Stomach smooth muscle (tissue), 2 donors: ENCODE data around the gene UBTFL1.

ENCODE experiments used
- H3K27ac ChIP-seq: one replicate; pipeline ENCODE4 v1.7.0; 2013; ENCODE audit warnings: mild to moderate bottlenecking, low read length, inconsistent platforms
- H3K27me3 ChIP-seq, 2 donors: one replicate each; pipeline ENCODE4 v1.7.0; 2013; ENCODE audit warnings: low read length in 2 of 2; ENCODE audit not compliant: insufficient read depth in 2 of 2, control insufficient read depth in 1 of 2
- H3K36me3 ChIP-seq, 2 donors: one replicate each; pipeline ENCODE4 v1.7.0; 2013; ENCODE audit warnings: low read length in 2 of 2; ENCODE audit not compliant: control insufficient read depth in 2 of 2, insufficient read depth in 2 of 2
- H3K4me1 ChIP-seq: one replicate; pipeline ENCODE4 v1.7.0; 2013; ENCODE audit warnings: low read length; ENCODE audit not compliant: control insufficient read depth, insufficient read depth
- H3K4me3 ChIP-seq, 2 donors: one replicate each; pipeline ENCODE4 v1.7.0; 2013; ENCODE audit warnings: low read length in 2 of 2
- H3K9ac ChIP-seq, 2 donors: one replicate each; pipeline ENCODE4 v1.7.0; 2013; ENCODE audit warnings: low read length in 2 of 2, mild to moderate bottlenecking in 1 of 2
- H3K9me3 ChIP-seq, 2 donors: one replicate each; pipeline ENCODE4 v1.7.0; 2013; ENCODE audit warnings: low read length in 2 of 2; ENCODE audit not compliant: control insufficient read depth in 2 of 2
- donor health status: healthy.
- donor health status: Pancreatic carcinoma.

UBTFL1 gene

DNA sequence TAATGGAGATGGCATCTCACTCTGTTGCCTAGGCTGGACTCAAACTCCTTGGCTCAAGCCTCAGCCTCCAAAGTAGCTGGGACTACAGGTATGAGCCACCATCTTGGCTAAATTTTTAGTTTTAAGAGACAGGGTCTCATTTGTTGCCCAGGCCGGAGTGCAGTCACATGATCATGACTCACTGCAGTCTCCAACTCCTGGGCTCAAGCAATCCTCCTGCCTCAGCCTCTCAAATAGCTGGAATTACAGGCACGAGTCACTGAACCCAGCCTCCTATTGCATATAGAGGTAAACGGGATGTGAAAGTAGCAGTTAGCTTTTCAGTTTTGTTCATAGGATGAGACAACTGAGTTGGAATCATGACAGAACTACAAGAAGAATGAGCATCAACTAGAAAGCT lies 39.2 kb downstream of the UBTFL1 start:
- Histone ChIP-seq H3K9ac (no peak overlapping the region), H3K27me3 (no peaks in the 10 kb centered on the region), H3K27ac (no peak overlapping the region)

DNA sequence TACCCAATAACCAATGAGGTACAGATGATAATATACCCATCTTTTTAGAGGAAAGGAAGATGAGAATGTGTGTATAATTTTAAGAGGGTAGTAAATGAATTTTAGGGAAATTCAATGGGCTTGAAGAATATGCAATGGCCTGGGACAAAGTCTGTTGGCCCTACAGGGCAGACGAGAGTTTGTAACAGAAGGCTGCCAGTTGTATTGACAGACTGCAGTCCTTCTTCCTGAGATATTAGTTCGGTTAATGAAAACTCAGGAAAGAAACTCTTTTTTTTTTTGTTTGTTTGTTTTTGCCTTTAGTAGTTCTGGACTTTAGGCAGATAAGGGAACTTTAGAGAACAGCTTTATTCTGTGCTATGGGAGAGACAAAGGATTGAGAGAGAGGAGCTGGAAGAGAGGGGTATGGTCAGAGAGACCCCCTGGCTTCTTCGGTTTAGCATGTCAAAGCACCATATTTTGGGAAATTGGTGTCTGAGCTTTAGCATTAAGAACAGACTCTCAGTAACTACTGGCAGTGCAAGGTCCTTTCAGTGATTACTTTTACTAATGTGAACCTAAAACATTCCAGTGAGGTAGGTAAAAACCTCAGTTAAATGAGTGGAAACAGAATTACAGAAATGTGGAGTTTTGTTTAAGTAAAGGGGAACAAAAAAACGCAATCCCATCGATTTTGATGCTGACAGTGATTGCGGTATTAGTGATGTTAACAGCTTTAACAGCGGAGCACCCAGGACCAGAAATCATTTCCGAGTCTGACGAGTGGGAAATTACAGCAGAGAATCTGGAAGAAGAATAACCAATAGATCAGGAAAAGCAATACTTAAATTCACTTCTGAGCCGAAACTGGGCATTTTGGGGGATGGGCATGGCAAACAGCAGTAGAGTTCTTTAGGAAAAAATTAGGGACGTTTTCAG lies 48.1 kb downstream of the UBTFL1 start:
- Histone ChIP-seq H3K4me3 (peak overlapping the region; percentile 54 to 72), H3K27ac (no peak overlapping the region), H3K9ac (no peak overlapping the region)

More for the DNA sequence above, 39.2 kb downstream of the UBTFL1 start:
- Histone ChIP-seq H3K36me3 (no peaks in the 10 kb centered on the region), H3K4me3 (no peak overlapping the region), H3K4me1 (no peaks in the 10 kb centered on the region), H3K9me3 (no peaks in the 10 kb centered on the region)

DNA sequence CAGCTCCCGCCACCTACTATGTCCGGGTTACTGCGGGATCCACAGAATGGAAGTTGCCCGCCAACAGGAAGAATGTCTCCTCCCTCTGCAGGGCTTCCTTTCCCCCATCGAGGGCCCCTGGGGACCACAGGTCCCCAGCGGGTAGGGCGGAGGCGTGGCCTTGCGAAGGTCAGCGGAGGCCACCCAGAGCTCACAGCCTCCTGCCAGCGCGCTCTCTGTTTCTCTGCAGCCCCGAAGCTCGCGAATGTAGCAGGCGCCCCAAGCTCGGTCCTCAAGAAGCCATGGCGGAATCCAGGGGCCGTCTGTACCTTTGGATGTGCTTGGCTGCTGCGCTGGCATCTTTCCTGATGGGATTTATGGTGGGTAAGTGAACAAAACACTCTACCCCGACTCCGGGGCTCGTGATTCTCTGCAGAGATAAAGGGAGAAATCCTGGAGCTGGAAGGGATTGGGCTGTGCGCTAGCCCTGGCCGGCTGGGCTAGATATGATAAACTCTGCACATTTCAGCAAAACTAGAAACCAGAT lies 48.8 kb downstream of the UBTFL1 start, which contains the start of gene NAALAD2:
Gene NAALAD2 (plus strand): TSS at position 186 of the 526 bp plus-strand sequence. CDS start 96 bp downstream, at position 282.
- Histone ChIP-seq H3K9me3 (no peaks in the 10 kb centered on the region), H3K4me1 (no peaks in the 10 kb centered on the region), H3K27me3 (peaks cover 0 to 9% of the 10 kb centered on the region in 2 donors), H3K9ac (no peak within 1 kb of the TSS), H3K36me3 (no peaks in the 10 kb centered on the region), H3K27ac (no peak within 1 kb of the TSS), H3K4me3 (peak within 1 kb of the TSS; percentile 54 to 72)

More for the DNA sequence above, 48.1 kb downstream of the UBTFL1 start:
- peaks cover 0 to 9% of the 10 kb centered on the region in 2 donors for H3K27me3 ChIP-seq
- no peaks in the 10 kb centered on the region for H3K36me3 ChIP-seq
- no peaks in the 10 kb centered on the region for H3K4me1 ChIP-seq
- H3K9me3 ChIP-seq = no peaks in the 10 kb centered on the region

DNA sequence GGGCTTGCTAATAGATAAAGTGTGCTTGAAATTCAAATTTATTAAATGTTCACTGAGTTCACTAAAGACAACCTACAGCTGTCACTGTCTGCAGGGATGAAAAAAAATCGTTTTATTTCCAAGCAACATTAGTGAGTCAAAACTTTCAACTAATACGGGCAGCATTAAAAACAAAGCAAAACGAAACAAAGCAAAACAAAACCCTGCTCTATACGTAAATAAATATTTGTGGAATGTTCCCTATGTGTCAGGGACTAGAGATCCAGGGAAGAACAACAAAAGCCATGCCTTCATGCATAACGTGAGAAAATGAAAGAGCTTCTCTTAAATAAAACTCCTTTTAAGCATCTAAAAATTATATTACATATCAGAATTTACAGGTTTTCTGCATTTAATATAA lies 49.3 kb downstream of the UBTFL1 start:
- H3K27ac ChIP-seq = no peak overlapping the region
- no peaks in the 10 kb centered on the region for H3K4me1 ChIP-seq
- no peaks in the 10 kb centered on the region for H3K36me3 ChIP-seq
- H3K9me3 ChIP-seq = no peaks in the 10 kb centered on the region
- H3K4me3 ChIP-seq = peak overlapping the region; percentile 54 to 72
- H3K27me3 ChIP-seq = peaks cover 0 to 9% of the 10 kb centered on the region in 2 donors
- H3K9ac ChIP-seq = no peak overlapping the region
